Natural killer cell (primary cell): ENCODE results near the gene NRIP1. TPM values are rescaled to one million over a fixed set of nuclear protein-coding genes. Genes with fewer than 3 reads are reported as not detected.

Experiments
- ATAC-seq, 3 donors: fragments of 150-1000 bp in 2 of 3; fragments of 200-7000 bp in 1 of 3; cut with Tn5 transposase; 1 replicate in 1 of 3; 2 replicates in 2 of 3; pipeline ENCODE4 v1.10.0; 2021; ENCODE audit warnings: mild to moderate bottlenecking in 2 of 3, moderate library complexity in 2 of 3
- DNase-seq, 2 donors: peaks; one replicate each; pipeline versions ENCODE4 v3.0.0 to v3.0.0-alpha.2; 2013 to 2021; ENCODE audit warnings: mixed read lengths in 1 of 2
- H3K27ac ChIP-seq: one replicate; pipeline ENCODE4 v1.5.1; 2013; ENCODE audit warnings: mild to moderate bottlenecking, low read length
- H3K27me3 ChIP-seq: one replicate; pipeline ENCODE4 v1.6.1; 2013; ENCODE audit warnings: low read length; ENCODE audit not compliant: control insufficient read depth, insufficient read depth
- H3K36me3 ChIP-seq: one replicate; pipeline ENCODE4 v1.6.1; 2013; ENCODE audit warnings: low read length; ENCODE audit not compliant: control insufficient read depth, insufficient read depth
- H3K4me1 ChIP-seq: one replicate; pipeline ENCODE4 v1.6.1; 2013; ENCODE audit warnings: low read length; ENCODE audit not compliant: control insufficient read depth, insufficient read depth
- H3K4me3 ChIP-seq: one replicate; pipeline ENCODE4 v1.5.1; 2013; ENCODE audit warnings: low read length
- H3K9me3 ChIP-seq: one replicate; pipeline ENCODE4 v1.6.1; 2013; ENCODE audit warnings: low read length; ENCODE audit not compliant: control insufficient read depth, insufficient read depth
- H3K27ac Mint-ChIP-seq, 2 donors: one replicate each; pipeline ENCODE4 v1.8.0; 2022; ENCODE audit warnings: mild to moderate bottlenecking in 2 of 2, mixed read lengths in 2 of 2, moderate library complexity in 1 of 2
- H3K27me3 Mint-ChIP-seq, 2 donors: one replicate each; pipeline ENCODE4 v1.8.0; 2022; ENCODE audit warnings: low read depth in 2 of 2, mixed read lengths in 2 of 2
- H3K36me3 Mint-ChIP-seq: one replicate; pipeline ENCODE4 v1.8.0; 2022; ENCODE audit warnings: mixed read lengths
- H3K4me1 Mint-ChIP-seq, 2 donors: one replicate each; pipeline ENCODE4 v1.8.0; 2022; ENCODE audit warnings: mixed read lengths in 2 of 2
- H3K4me3 Mint-ChIP-seq: one replicate; pipeline ENCODE4 v1.8.0; 2022; ENCODE audit warnings: mild to moderate bottlenecking, moderate library complexity, mixed read lengths
- H3K9me3 Mint-ChIP-seq, 2 donors: one replicate each; pipeline ENCODE4 v1.8.0; 2022; ENCODE audit warnings: mixed read lengths in 2 of 2
- CTCF ChIP-seq: fragments of 200-600 bp; IDR thresholded peaks from one replicate; pipeline ENCODE4 v1.8.0; 2022; ENCODE audit warnings: antibody characterized with exemption
- WGBS: methylation state at CpG from one replicate; pipeline ENCODE4 v1.1.7; 2013; ENCODE audit warnings: missing lambda C conversion rate; ENCODE audit not compliant: insufficient coverage; 5-methylcytosine and 5-hydroxymethylcytosine counted together
- intact Hi-C: fragments of 100-400 bp; cut with micrococcal nuclease; formaldehyde crosslinking; loops from one replicate; pipeline ENCODE4 v1.14.2; 2022
- total RNA-seq, 4 donors: library from RNA; stranded (reverse); fragments of 120-200 nt in 1 of 4; gene quantifications; one replicate each; pipeline versions ENCODE4 v1.2.3 to v1.2.4, GENCODE V29; 2013 to 2022

Gene NRIP1
- total RNA-seq, 3 donors from 2014 or later (not counting 1 experiment from before 2014, with no cell fraction given): 42.4 to 46.8 (median 42.6) TPM

GRCh38 chr21:15054606-15055239 is 10.1 kb downstream of the NRIP1 start:
- TF ChIP-seq CTCF: no peak
- Histone ChIP-seq H3K4me3 (no peak overlapping the region), H3K36me3 (no peaks in the 10 kb centered on the region), H3K4me1 (peaks cover 11% of the 10 kb centered on the region), H3K9me3 (no peaks in the 10 kb centered on the region), H3K27me3 (no peaks in the 10 kb centered on the region), H3K27ac (no peak overlapping the region)
- intact Hi-C loops: no loop called here
- ATAC-seq (no peak), DNase-seq (no peak)
- no peak overlapping the region for H3K27ac Mint-ChIP-seq
- no peaks in the 10 kb centered on the region for H3K9me3 Mint-ChIP-seq
- no peaks in the 10 kb centered on the region for H3K27me3 Mint-ChIP-seq
- H3K36me3 Mint-ChIP-seq: no peaks in the 10 kb centered on the region
- H3K4me1 Mint-ChIP-seq: peaks cover 78 to 81% of the 10 kb centered on the region in 2 donors
- H3K4me3 Mint-ChIP-seq: no peak overlapping the region
- 28% methylated on average over 2 of the region's 4 CpGs for WGBS

GRCh38 chr21:15054089-15054488 is 10.7 kb downstream of the NRIP1 start:
- WGBS: 58% methylated on average over 2 of the region's 4 CpGs
- Histone ChIP-seq H3K4me3 (no peak overlapping the region), H3K36me3 (no peaks in the 10 kb centered on the region), H3K27me3 (no peaks in the 10 kb centered on the region), H3K27ac (no peak overlapping the region), H3K4me1 (peaks cover 11% of the 10 kb centered on the region), H3K9me3 (no peaks in the 10 kb centered on the region)
- Mint-ChIP-seq H3K4me1 (peaks cover 78 to 81% of the 10 kb centered on the region in 2 donors), H3K27ac (no peak overlapping the region), H3K4me3 (no peak overlapping the region), H3K36me3 (no peaks in the 10 kb centered on the region), H3K27me3 (no peaks in the 10 kb centered on the region), H3K9me3 (no peaks in the 10 kb centered on the region)
- intact Hi-C loops: no loop called here
- no peak for DNase-seq
- no peak for TF ChIP-seq CTCF
- ATAC-seq: no peak

GRCh38 chr21:15053500-15053899 is 11.3 kb downstream of the NRIP1 start:
- DNase-seq: no peak
- Mint-ChIP-seq H3K27ac (no peak overlapping the region), H3K4me3 (no peak overlapping the region), H3K36me3 (no peaks in the 10 kb centered on the region), H3K9me3 (no peaks in the 10 kb centered on the region), H3K27me3 (no peaks in the 10 kb centered on the region), H3K4me1 (peaks cover 75 to 76% of the 10 kb centered on the region in 2 donors)
- intact Hi-C loops: no loop called here
- Histone ChIP-seq H3K4me1 (peaks cover 11% of the 10 kb centered on the region), H3K27ac (no peak overlapping the region), H3K9me3 (no peaks in the 10 kb centered on the region), H3K4me3 (no peak overlapping the region), H3K36me3 (no peaks in the 10 kb centered on the region), H3K27me3 (no peaks in the 10 kb centered on the region)
- ATAC-seq: no peak
- no peak for TF ChIP-seq CTCF
- WGBS: no CpG with 5 or more reads among the region's 1 CpG

GRCh38 chr21:15052459-15052763 is 12.4 kb downstream of the NRIP1 start:
- H3K36me3 ChIP-seq: no peaks in the 10 kb centered on the region
- H3K27me3 Mint-ChIP-seq: no peaks in the 10 kb centered on the region
- H3K4me1 ChIP-seq: peaks cover 9% of the 10 kb centered on the region
- H3K4me3 ChIP-seq: no peak overlapping the region
- no peak for ATAC-seq
- no peak for TF ChIP-seq CTCF
- peak overlapping the region; percentile 74 for H3K4me3 Mint-ChIP-seq
- intact Hi-C loops: no loop called here
- no peaks in the 10 kb centered on the region for H3K9me3 ChIP-seq
- peak overlapping the region; percentile 63 to 86 for H3K27ac Mint-ChIP-seq
- no peaks in the 10 kb centered on the region for H3K9me3 Mint-ChIP-seq
- no peaks in the 10 kb centered on the region for H3K27me3 ChIP-seq
- 31% methylated on average over 4 of the region's 4 CpGs for WGBS
- no peak for DNase-seq
- H3K27ac ChIP-seq: no peak overlapping the region
- H3K4me1 Mint-ChIP-seq: peaks cover 74 to 78% of the 10 kb centered on the region in 2 donors
- no peaks in the 10 kb centered on the region for H3K36me3 Mint-ChIP-seq
